GM18508 (cell line): ENCODE data around the gene HNF1A.

Experiments
- ATAC-seq: cut with Tn5 transposase; IDR thresholded peaks from one replicate; pipeline ENCODE4 v1.9.1; 2021; ENCODE audit warnings: moderate number of reproducible peaks; ENCODE audit not compliant: insufficient read depth, unreplicated experiment

Gene HNF1A

DNA sequence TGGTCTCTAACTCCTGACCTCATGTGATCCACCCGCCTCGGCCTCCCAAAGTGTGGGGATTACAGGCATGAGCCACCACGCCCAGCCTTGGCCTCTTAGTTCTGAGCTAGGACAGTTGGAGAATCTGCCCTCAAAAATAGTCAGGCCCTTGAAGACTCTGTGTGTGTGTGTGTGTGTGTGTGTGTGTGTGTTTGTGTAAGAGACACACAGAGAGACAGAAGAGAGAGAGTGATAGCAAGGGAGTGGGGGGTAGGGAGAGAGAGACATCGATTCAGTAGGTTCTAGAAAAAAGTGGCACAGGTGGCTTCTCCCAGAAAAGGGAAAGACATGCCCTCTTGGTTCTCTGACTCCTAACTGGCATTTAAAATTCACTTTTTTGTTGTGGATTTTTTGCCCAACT is 5.4 kb downstream of the HNF1A start:
- ATAC-seq = no peak

DNA sequence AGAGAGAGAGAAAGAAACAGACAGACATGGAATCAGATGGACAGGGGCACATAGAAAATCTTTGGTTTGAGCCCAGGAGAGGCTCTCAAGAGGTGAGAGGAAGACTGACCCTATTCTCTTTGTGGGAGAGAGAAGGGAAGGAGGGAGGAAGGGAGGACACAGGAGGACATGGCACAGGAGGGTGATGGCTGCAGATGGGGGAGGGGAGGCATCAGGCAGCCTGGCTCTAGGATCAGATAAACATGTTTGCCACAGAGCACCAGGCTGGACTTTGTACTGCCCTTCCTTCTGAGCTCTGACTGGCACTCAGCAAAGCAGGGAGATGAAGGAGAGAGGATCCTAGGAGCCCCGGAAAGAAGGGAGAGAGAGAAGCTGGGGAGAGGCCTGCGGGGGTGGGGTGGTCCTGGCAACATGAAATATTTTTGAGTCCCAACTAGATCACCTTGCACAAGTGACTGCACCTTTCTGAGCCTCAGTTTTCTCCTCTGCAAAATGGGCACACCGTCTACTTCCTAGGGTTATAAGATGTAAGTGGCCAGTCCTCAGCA is 6.1 kb downstream of the HNF1A start:
- ATAC-seq = no peak

DNA sequence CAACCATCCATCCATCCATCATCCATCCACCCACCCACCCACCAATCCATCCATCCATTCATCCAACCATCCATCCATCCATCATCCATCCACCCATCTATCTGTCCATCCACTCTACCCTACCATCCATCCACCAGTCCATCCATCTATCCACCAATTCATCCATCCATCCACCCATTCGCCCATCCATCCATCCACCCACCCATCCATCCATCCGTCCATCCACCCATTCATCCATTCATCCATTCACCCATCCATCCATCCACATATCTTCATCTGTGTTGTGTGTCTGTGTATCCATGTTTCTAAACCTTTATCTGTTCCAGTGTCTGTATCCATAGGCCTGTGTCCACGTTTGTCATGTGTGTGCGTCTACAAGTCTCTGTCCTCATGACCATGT is 9.9 kb downstream of the HNF1A start:
- ATAC-seq = no peak

- no peak for ATAC-seq
Observed at GRCh38 chr12:120988658-120989057, 10.3 kb downstream of the HNF1A start.

GRCh38 chr12:120989687-120990086 is 11.3 kb downstream of the HNF1A start:
- ATAC-seq = no peak

DNA sequence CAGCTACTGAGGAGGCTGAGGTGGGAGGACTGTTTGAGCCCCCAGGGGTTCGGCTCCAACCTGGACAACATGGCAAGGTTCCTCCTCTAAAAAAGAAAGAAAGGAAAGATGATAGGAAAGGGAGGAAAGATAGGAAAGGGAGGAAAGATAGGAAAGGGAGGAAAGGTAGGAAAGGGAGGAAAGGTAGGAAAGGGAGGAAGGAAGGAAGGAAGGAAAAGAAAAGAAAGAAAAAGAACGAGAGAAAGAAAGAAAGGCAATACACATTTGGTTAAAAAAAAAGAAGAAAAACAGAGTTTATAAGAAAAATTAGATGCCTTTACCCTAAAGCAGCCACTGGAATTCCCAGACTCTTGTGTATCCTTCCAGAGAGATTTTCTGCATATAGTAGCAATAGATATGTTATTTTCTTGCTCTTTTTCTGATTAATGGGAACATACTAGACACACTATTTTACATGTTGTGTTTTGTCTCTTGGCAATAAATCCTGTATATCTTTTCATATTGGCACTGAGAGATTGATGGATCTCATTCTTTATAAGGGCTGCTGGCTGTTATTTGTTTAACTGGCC is 12.2 kb downstream of the HNF1A start:
- no peak for ATAC-seq

DNA sequence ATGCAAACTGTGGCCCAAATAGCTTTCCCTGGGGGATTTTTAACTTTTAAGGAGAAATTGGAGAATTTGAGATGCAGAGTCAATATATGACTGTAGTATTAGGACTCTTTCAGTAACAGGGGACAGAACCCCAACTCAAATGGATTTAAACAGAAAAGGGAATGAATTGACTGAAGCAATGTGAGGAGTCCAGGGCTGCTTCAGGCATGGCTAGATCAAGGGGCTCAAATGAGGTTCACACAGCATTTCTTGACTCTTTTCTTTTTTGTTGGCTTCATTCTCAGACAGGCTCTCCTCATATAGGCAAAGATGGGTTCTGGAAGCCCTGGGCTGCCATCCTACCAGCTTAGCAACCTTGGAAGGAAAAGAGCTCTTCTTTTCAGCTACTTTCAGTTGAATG is 13.6 kb downstream of the HNF1A start:
- ATAC-seq = no peak

DNA sequence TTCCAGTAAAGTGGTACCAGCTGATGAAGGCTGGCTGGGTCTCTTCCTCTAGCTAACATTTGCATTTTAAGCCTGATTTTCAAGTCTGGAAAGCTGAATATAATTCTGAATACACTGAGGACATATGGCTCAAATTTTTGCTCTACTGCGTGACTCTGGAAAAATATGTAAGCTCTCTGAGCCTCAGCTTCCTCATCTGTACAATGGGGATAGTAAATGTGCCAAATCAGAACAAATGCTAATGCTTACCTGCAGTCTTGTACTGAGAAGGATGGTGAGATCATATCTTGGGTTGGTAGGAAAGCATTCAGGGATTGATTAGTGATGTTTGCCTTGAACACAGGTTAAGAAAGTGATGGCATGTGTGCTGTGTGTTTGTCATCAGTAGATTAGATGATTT is 14.6 kb downstream of the HNF1A start:
- ATAC-seq = no peak

GRCh38 chr12:120993496-120993895 is 15.2 kb downstream of the HNF1A start:
- ATAC-seq = no peak

- ATAC-seq = no peak
Observed at GRCh38 chr12:120994059-120994458, 15.7 kb downstream of the HNF1A start.

DNA sequence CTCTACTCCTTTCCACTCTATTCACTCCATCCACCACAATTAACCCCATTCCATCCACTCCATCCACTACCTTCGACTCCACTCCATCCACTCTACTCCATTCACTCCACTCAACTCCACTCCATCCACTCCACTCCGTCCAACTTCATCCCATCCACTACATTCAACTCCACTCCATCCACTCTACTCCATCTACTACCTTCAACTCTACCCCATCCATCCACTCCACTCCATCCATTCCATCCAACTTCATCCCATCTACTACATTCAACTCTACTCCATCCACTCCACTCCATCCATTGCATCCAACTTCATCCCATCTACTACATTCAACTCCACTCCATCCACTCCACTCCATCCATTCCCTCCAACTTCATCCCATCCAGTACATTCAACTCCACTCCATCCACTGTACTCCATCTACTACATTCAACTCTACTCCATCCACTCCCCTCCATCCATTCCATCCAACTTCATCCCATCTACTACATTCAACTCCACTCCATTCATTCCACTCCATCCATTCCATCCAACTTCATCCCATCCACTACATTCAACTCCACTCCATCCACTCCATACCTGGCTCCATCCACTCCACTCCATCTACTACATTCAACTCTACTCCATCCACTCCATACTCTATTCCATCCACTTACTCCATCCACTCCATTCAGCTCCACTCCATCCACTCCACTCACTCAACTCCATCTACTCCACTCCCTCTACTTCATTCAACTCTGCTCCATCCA is 16.4 kb downstream of the HNF1A start:
- no peak for ATAC-seq

GRCh38 chr12:120996133-120996746 is 17.9 kb downstream of the HNF1A start:
- ATAC-seq = no peak

DNA sequence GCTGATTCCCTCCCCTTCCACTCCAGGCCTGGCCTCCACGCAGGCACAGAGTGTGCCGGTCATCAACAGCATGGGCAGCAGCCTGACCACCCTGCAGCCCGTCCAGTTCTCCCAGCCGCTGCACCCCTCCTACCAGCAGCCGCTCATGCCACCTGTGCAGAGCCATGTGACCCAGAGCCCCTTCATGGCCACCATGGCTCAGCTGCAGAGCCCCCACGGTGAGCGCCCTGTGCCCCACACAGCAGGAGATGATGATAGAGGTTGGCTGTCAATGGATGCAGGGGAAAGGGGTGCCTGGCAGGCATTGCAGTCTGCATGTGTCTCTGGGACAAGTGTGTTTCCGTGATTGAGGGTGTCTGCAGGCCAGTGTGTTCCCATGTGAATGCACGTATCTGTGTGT is 19.1 kb downstream of the HNF1A start:
- no peak for ATAC-seq

DNA sequence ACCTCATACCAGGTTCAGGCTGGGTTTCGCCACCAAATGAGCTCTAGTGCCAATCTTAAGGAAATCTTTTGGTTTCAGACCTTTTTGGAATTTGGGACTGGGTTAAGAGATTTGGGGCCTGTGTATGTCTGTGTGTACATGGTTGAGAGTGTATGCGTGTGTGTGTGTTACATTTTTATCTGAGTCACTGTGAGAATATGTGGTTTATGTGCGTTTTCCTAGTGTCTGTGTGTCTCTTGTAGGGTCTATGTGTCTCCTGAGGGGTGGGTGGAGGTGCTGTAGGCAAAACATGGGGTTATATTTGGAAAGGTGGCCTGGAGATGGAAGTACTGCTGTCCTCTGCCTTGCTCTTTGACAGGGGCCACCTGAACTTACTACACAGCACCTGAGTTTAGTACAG is 20.1 kb downstream of the HNF1A start:
- no peak for ATAC-seq

DNA sequence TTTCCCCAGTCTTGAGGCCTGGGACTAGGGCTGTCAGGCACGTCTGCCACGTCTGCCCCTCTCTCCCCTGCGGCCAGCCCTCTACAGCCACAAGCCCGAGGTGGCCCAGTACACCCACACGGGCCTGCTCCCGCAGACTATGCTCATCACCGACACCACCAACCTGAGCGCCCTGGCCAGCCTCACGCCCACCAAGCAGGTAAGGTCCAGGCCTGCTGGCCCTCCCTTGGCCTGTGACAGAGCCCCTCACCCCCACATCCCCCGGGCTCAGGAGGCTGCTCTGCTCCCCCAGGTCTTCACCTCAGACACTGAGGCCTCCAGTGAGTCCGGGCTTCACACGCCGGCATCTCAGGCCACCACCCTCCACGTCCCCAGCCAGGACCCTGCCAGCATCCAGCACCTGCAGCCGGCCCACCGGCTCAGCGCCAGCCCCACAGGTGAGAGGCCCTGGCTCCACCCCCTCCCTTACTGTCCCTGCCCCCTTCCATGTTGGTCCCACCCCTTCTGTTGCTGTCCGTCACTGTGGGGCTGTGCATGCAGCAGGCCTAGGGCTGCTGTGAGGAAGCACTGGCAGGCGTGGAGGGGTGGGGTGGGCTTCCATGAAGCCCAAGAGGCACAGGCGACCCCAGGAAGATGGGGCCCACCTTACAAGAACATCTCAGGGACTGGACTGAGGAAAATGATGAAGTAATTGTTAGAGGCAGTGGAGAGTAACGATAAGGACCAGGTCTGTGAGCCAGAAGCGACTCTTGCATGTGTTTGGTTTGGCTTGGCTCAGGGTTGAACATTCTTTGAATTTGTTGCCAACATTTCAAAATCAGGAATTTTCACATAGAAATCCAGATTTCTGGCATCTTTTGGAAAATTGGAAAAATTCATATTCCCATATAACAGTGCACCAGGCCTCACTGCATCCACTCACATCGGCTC is 21.1 kb downstream of the HNF1A start:
- ATAC-seq = no peak

DNA sequence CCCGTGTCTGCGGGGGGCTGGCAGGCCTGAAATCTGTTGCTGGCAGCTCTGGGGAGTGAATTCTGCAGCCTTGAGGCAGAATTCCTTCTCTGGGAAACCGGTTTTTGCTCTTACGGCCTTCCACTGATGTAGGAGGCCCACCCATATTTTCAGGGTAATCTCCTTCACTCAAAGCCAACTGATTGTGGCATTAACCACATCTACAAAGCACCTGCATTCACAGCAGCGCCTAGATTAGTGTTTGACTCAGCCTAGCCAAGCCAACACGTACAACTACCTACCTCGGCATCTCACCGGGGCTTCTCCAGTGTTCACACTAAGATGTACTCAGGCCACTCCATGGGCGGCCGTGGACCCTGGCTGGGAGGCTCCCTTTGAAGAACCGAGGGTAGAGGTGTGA is 22.2 kb downstream of the HNF1A start:
- no peak for ATAC-seq

- no peak for ATAC-seq
Observed at GRCh38 chr12:121001060-121001459, 22.7 kb downstream of the HNF1A start.

GRCh38 chr12:121001841-121002483 is 23.6 kb downstream of the HNF1A start:
- ATAC-seq = no peak

GRCh38 chr12:121003650-121004049 is 25.3 kb downstream of the HNF1A start:
- ATAC-seq = no peak

DNA sequence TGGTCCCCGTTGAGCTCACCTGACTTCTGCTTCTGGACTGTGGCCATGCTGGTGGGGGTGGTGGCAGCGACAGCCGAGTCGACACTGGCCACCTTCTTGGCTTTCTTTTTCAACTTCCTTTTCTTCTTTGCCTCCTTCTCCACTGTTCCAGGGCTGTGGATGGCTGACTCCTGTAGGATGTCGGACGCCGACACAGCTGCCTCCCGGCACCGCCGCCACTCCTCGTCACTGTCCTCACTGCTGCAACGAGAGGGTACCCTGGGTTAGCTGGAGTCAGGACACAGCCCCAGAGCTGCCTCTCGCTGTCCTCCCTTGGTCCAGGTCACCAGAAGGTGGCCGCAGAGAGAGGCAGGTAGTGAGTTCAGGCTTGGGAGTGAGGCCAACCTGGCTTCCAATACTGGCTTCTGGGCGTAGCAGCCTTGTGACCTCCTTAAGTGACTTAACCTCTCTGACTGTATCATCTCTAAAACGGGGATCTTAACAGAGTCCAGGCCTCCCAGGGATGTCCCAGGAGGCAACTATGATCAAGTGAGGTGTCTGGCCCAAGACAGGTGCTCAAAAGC is 26.0 kb downstream of the HNF1A start:
- no peak for ATAC-seq
